ENCODE measurements around the gene XPA. TPM values are rescaled to one million over a fixed set of nuclear protein-coding genes. Genes with fewer than 3 reads are reported as not detected.

Gene XPA
- total and polyA plus RNA-seq, 2 of the 8 experiments (the other 6 are each of a cell fraction or from before 2014, with no cell fraction given), result 0.24 to 2.6 TPM

- TF ChIP-seq CHD7 (IDR thresholded peaks at IDR 0.05; ENCODE audit: insufficient replicate concordance, low read length), result no peak
- TF ChIP-seq CBX8 (IDR thresholded peaks at IDR 0.05; ENCODE audit: borderline replicate concordance, low read depth, low read length), result no peak
- no peak for TF ChIP-seq SIX5 (IDR thresholded peaks at IDR 0.05; ENCODE audit: low read depth, low read length)
- TF ChIP-seq RBBP5 (IDR thresholded peaks at IDR 0.05; ENCODE audit: borderline replicate concordance, low read depth, low read length), result peak; percentile 56; the same call in 1 of the 2 replicates
- TF ChIP-seq JUND (IDR thresholded peaks at IDR 0.05; ENCODE audit: low read length), result no peak
- TF ChIP-seq POU5F1 (IDR thresholded peaks at IDR 0.05; ENCODE audit: low read depth, low read length), result no peak
- TF ChIP-seq CHD1 (IDR thresholded peaks at IDR 0.05; ENCODE audit: low read depth, low read length), result no peak
- TF ChIP-seq RXRA (IDR thresholded peaks at IDR 0.05; ENCODE audit: insufficient read depth, low read depth, low read length), result no peak
- no peak for TF ChIP-seq ASH2L (IDR thresholded peaks at IDR 0.05; ENCODE audit: low read length)
- no peak for TF ChIP-seq EZH2 (IDR thresholded peaks at IDR 0.05; ENCODE audit: low read depth, low read length, severe bottlenecking)
These were observed 63.9 kb downstream of the XPA start, which contains the start of the genes NCBP1 and TSTD2 (continued) for GRCh38 chr9:97632985-97633858.
